T47D (cell line): ENCODE results near the gene DLG2.
A peak's percentile ranks its signal among the peaks of the same experiment; 100 is the strongest.
"Not testable (repeated sequence)": the region's sequence is repeated elsewhere in the genome, so short reads cannot be mapped to it uniquely, and the experiment has no call there.

ENCODE experiments used
- DNase-seq, 2 experiments: peaks; one replicate each; pipeline versions ENCODE4 v3.0.0 to v3.0.0-alpha.2; 2011 to 2012; ENCODE audit warnings: low read depth in 1 of 2, low spot score in 1 of 2
- JUND ChIP-seq: IDR thresholded peaks from 2 replicates; pipeline ENCODE4 v1.6.1; 2012; ENCODE audit warnings: low read depth
- in situ Hi-C: cut with HindIII; loops from 2 replicates; pipeline ENCODE4 v1.10.0; 2016; ENCODE audit warnings: low sequenced_read_pairs, low pct_unique_long_range_greater_than_20kb

The DLG2 gene

GRCh38 chr11:85459304-85459703 is 167.8 kb downstream of the DLG2 start:
- in situ Hi-C loops = no loop called here
- no peak for DNase-seq
- TF ChIP-seq JUND = no peak

- no peak for DNase-seq
- TF ChIP-seq JUND = no peak
- in situ Hi-C loops = no loop called here
Measured at GRCh38 chr11:85444479-85444878, 182.7 kb downstream of the DLG2 start.

DNA sequence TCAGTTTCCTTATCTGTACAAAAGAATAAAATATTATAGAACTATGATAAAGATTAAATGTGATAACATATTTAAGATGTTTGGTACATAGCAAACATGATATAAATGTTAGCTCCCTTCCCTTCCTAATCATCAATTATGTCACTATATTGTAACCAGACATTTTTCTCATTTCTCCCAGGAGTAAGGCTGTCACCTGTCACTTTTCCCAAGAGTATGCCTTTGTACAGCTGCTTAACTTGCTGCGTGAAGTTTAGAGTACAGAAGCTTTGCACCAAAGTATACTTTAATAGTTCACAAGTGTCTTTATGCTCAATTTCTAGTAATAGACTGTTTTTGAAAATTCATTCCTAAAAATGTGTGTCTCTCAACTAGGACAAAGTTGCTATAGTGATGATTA is 186.9 kb downstream of the DLG2 start:
- no peak for DNase-seq
- in situ Hi-C loops = no loop called here
- TF ChIP-seq JUND = no peak

DNA sequence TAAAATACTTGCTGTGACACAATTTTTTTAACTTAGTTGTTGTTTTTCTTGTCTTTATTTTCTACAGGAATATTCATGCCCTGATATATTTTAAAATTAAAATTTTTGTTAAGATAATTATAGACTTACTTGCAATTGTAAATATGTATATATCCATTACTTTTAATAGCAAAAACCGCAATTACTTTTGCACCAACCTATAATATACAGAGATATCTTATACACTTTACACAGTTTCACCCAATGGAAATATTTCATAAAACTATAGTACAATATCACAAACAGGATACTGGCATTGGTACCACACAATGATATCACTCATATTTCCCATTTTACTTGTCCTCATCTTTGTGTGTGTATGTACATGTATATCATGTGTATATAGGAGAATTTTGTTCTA is 188.8 kb downstream of the DLG2 start:
- TF ChIP-seq JUND = no peak
- in situ Hi-C loops = no loop called here
- DNase-seq = no peak

DNA sequence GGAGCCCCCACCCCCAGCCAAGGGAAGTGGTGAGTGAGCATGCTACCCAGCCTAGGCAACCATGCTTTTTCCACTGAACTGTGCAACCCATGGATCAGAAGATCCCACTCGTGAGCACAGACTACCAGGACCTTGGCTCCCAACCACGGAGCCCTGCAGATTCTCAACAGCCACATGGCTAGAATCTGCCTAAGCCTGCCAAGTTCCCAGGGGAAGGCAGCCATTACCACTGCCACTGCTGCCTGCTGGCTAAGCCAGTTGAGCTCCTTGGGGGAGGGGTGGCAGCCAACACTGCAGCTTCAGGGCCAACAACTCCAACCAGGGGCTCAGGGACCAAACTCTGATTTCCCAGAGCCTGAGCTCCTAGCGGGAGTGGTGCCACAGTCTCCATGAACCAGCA is 195.8 kb downstream of the DLG2 start:
- in situ Hi-C loops = no loop called here
- DNase-seq = no peak
- TF ChIP-seq JUND = no peak

- no peak for TF ChIP-seq JUND
- DNase-seq = no peak
- in situ Hi-C loops = no loop called here
Measured at GRCh38 chr11:85423794-85424193, 203.3 kb downstream of the DLG2 start.

- no peak for TF ChIP-seq JUND
- no peak for DNase-seq
- in situ Hi-C loops = no loop called here
Measured at GRCh38 chr11:85423316-85423715, 203.8 kb downstream of the DLG2 start.

DNA sequence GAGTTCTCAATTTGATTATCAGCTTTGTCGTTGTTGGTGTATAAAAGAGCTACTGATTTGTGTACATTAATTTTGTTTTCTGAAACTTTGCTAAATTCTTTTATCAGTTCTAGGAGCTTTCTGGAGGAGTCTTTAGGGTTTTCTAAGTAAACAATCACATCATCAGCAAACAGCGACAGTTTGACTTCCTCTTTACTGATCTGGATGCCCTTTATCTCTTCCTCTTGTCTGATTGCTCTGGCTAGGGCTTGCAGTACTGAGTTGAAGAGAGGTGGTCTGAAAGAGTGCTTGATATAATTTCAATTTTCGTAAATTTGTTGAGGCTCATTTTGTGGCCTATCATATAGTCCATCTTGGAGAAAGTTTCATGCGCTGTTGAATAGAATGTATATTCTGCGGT is 213.0 kb downstream of the DLG2 start:
- TF ChIP-seq JUND = no peak
- in situ Hi-C loops = no loop called here
- no peak for DNase-seq

GRCh38 chr11:85407648-85408047 is 219.5 kb downstream of the DLG2 start:
- DNase-seq = peak in 1 of 2 experiments; percentile 16
- TF ChIP-seq JUND = no peak
- in situ Hi-C loops = no loop called here

GRCh38 chr11:85406841-85407240 is 220.3 kb downstream of the DLG2 start:
- DNase-seq = no peak
- in situ Hi-C loops = no loop called here
- TF ChIP-seq JUND = no peak

DNA sequence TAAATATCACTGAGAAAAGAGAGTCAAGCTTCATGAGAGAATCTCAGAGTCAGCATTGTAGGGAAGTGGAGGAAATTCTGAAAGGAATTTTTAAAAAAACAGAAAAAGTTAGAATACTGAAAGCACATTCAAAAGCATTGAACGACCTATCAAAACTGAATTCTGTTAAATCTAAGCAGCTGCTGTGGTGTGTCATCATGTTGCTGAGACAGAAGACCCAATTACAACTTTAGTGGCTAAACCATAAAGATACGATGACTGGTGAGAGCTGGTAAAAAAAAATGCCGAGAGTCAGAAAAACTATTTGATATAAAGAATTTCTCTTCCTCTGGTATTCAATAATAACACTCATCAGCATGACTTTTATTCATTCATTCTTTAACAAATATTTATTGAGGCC is 220.8 kb downstream of the DLG2 start:
- no peak for DNase-seq
- TF ChIP-seq JUND = no peak
- in situ Hi-C loops = no loop called here

- DNase-seq, in situ Hi-C loops: not testable (repeated sequence)
Measured at GRCh38 chr11:85395515-85396055, 231.6 kb downstream of the DLG2 start.

DNA sequence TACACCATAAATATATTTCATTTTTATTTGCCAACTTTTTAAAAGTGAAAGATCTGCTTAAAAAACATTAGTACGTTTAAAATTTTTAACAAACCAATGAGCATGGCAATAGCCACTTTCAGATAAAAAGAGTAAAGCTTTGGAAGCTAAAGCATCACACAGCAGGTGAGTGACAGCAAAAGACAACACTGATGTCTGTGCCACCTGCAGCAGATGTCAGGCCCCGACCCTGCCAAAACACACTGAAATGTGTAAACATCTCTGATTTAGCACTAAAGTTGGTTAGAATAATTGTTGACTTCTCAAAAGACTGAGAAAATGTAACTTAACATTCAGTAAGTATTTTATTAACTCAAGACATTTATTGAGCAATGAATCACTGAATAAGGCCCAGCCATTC is 232.9 kb downstream of the DLG2 start:
- no peak for DNase-seq
- in situ Hi-C loops = no loop called here
- TF ChIP-seq JUND = no peak

- TF ChIP-seq JUND = no peak
- DNase-seq = no peak
- in situ Hi-C loops = no loop called here
Measured at GRCh38 chr11:85391141-85391540, 236.0 kb downstream of the DLG2 start.
